HAP-1 (cell line): ENCODE results near the gene STN1.

Experiments
- DNase-seq, 2 experiments: peaks; one replicate each; pipeline ENCODE4 v3.0.0-alpha.2; 2016 to 2020; ENCODE audit warnings: low spot score in 2 of 2
- H3K27me3 ChIP-seq: fragments of 250-450 bp; sonication (Bioruptor Pico); 2 replicates; pipeline ENCODE4 v1.5.1; 2020; ENCODE audit warnings: low read depth, mild to moderate bottlenecking, moderate library complexity
- H3K36me3 ChIP-seq: fragments of 250-450 bp; sonication (Bioruptor Pico); replicated peaks from 2 replicates; pipeline ENCODE4 v1.5.1; 2020; ENCODE audit warnings: mild to moderate bottlenecking
- H3K4me1 ChIP-seq: fragments of 250-450 bp; sonication (Bioruptor Pico); 2 replicates; pipeline ENCODE4 v1.5.1; 2020; ENCODE audit warnings: mild to moderate bottlenecking
- H3K4me3 ChIP-seq: fragments of 250-450 bp; sonication (Bioruptor Pico); 2 replicates; pipeline ENCODE4 v1.5.1; 2020; ENCODE audit warnings: mild to moderate bottlenecking, moderate library complexity
- H3K9me3 ChIP-seq: fragments of 250-450 bp; sonication (Bioruptor Pico); 2 replicates; pipeline ENCODE4 v1.5.1; 2020; ENCODE audit warnings: mild to moderate bottlenecking, moderate library complexity
- in situ Hi-C: fragments of 300-500 bp; cut with MboI; formaldehyde crosslinking; loops from 3 replicates; pipeline ENCODE4 v1.14.3; 2020; ENCODE audit warnings: low sequenced_read_pairs, inconsistent platforms, mixed read lengths

STN1 gene

GRCh38 chr10:103839519-103839871 is 78.5 kb downstream of the STN1 start:
- in situ Hi-C loops: no loop called here
- no peaks in the 10 kb centered on the region for H3K4me1 ChIP-seq
- H3K4me3 ChIP-seq: no peak overlapping the region
- H3K27me3 ChIP-seq: no peaks in the 10 kb centered on the region
- no peak for DNase-seq
- no peaks in the 10 kb centered on the region for H3K36me3 ChIP-seq
- no peaks in the 10 kb centered on the region for H3K9me3 ChIP-seq

- no peaks in the 10 kb centered on the region for H3K27me3 ChIP-seq
- no peaks in the 10 kb centered on the region for H3K4me1 ChIP-seq
- H3K36me3 ChIP-seq: no peaks in the 10 kb centered on the region
- no peaks in the 10 kb centered on the region for H3K9me3 ChIP-seq
- in situ Hi-C loops: no loop called here
- no peak for DNase-seq
- H3K4me3 ChIP-seq: no peak overlapping the region
Measured at GRCh38 chr10:103838862-103839518, 79.0 kb downstream of the STN1 start.

- Histone ChIP-seq H3K9me3 (no peaks in the 10 kb centered on the region), H3K36me3 (no peaks in the 10 kb centered on the region), H3K4me3 (no peak overlapping the region), H3K27me3 (no peaks in the 10 kb centered on the region), H3K4me1 (no peaks in the 10 kb centered on the region)
- DNase-seq: no peak
- in situ Hi-C loops: no loop called here
Measured at GRCh38 chr10:103838070-103838395, 80.0 kb downstream of the STN1 start.

- no peaks in the 10 kb centered on the region for H3K4me1 ChIP-seq
- no peak overlapping the region for H3K4me3 ChIP-seq
- in situ Hi-C loops: no loop called here
- no peaks in the 10 kb centered on the region for H3K36me3 ChIP-seq
- DNase-seq: no peak
- H3K27me3 ChIP-seq: no peaks in the 10 kb centered on the region
- H3K9me3 ChIP-seq: no peaks in the 10 kb centered on the region
Measured at GRCh38 chr10:103837370-103838069, 80.5 kb downstream of the STN1 start.

- in situ Hi-C loops: no loop called here
Measured at GRCh38 chr10:103836861-103837260, 81.1 kb downstream of the STN1 start.

GRCh38 chr10:103836273-103836672 is 81.7 kb downstream of the STN1 start:
- H3K4me3 ChIP-seq: no peak overlapping the region
- no peaks in the 10 kb centered on the region for H3K9me3 ChIP-seq
- no peaks in the 10 kb centered on the region for H3K4me1 ChIP-seq
- DNase-seq: no peak
- no peaks in the 10 kb centered on the region for H3K27me3 ChIP-seq
- no peaks in the 10 kb centered on the region for H3K36me3 ChIP-seq
- in situ Hi-C loops: no loop called here

More at GRCh38 chr10:103836861-103837260, 81.1 kb downstream of the STN1 start:
- H3K27me3 ChIP-seq: no peaks in the 10 kb centered on the region
- no peaks in the 10 kb centered on the region for H3K4me1 ChIP-seq
- no peaks in the 10 kb centered on the region for H3K36me3 ChIP-seq
- H3K4me3 ChIP-seq: no peak overlapping the region
- no peaks in the 10 kb centered on the region for H3K9me3 ChIP-seq
- DNase-seq: no peak

GRCh38 chr10:103835096-103836050 is 82.6 kb downstream of the STN1 start:
- no peak for DNase-seq
- no peaks in the 10 kb centered on the region for H3K27me3 ChIP-seq
- no peaks in the 10 kb centered on the region for H3K36me3 ChIP-seq
- no peaks in the 10 kb centered on the region for H3K9me3 ChIP-seq
- in situ Hi-C loops: no loop called here
- H3K4me1 ChIP-seq: no peaks in the 10 kb centered on the region
- H3K4me3 ChIP-seq: no peak overlapping the region

GRCh38 chr10:103834436-103835095 is 83.4 kb downstream of the STN1 start:
- in situ Hi-C loops: no loop called here
- H3K4me1 ChIP-seq: no peaks in the 10 kb centered on the region; the same call in 1 of the 2 replicates
- no peaks in the 10 kb centered on the region for H3K9me3 ChIP-seq
- H3K4me3 ChIP-seq: no peak overlapping the region
- H3K27me3 ChIP-seq: no peaks in the 10 kb centered on the region
- DNase-seq: no peak
- H3K36me3 ChIP-seq: no peaks in the 10 kb centered on the region

- no peaks in the 10 kb centered on the region for H3K9me3 ChIP-seq
- peaks cover 3% of the 10 kb centered on the region for H3K4me1 ChIP-seq
- no peak overlapping the region for H3K4me3 ChIP-seq
- no peak for DNase-seq
- no peaks in the 10 kb centered on the region for H3K36me3 ChIP-seq
- in situ Hi-C loops: no loop called here
- H3K27me3 ChIP-seq: no peaks in the 10 kb centered on the region
Measured at GRCh38 chr10:103833731-103834365, 84.1 kb downstream of the STN1 start.

GRCh38 chr10:103832806-103833205 is 85.2 kb downstream of the STN1 start:
- H3K4me1 ChIP-seq: peaks cover 3% of the 10 kb centered on the region
- in situ Hi-C loops: no loop called here

More at GRCh38 chr10:103832806-103833205, 85.2 kb downstream of the STN1 start:
- Histone ChIP-seq H3K36me3 (no peaks in the 10 kb centered on the region), H3K9me3 (no peaks in the 10 kb centered on the region), H3K27me3 (no peaks in the 10 kb centered on the region), H3K4me3 (no peak overlapping the region)
- DNase-seq: no peak
